IMR-90 (cell line): ENCODE measurements around the gene OBP2A.

ENCODE experiments used
- BHLHE40 ChIP-seq: fragments of 150-350 bp; IDR thresholded peaks from 2 replicates; pipeline ENCODE4 v1.6.1; 2016; ENCODE audit warnings: mild to moderate bottlenecking, low read depth, low read length
- MXI1 ChIP-seq: IDR thresholded peaks from 2 replicates; pipeline ENCODE4 v1.6.1; 2012; ENCODE audit warnings: low read depth, mild to moderate bottlenecking, low read length, moderate library complexity, borderline replicate concordance
- RAD21 ChIP-seq: IDR thresholded peaks from 2 replicates; pipeline ENCODE4 v1.6.1; 2012; ENCODE audit warnings: low read length, improper control_type of control experiment
- RCOR1 ChIP-seq: IDR thresholded peaks from 2 replicates; pipeline ENCODE4 v1.6.1; 2012; ENCODE audit warnings: mild to moderate bottlenecking, low read length, improper control_type of control experiment; ENCODE audit not compliant: insufficient replicate concordance
- TF ChIP-seq, protein P1 (sequence below): conservative IDR thresholded peaks from 2 replicates; pipeline ENCODE4 v1.5.1; 2012; ENCODE audit warnings: mild to moderate bottlenecking, low read depth, low read length, improper control_type of control experiment

DNA sequence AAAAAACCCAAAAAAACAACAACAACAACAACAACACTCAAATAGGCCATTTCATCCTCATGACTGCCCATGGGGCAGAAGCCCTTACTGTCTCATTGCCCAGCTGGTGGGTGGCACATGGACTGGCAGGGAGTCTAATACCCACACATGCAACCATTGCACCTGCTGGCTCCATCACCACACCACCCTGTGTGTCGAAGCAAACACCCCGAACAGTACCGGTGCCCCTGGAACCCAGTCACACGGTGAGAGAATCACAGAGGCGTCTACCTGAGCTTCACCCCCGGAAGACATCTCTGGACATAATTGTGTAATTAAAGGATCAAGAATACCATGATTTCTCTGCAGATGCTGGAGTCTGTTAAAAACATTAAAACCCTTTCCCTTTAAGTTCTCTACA, 22.1 kb downstream of the OBP2A start:
- TF ChIP-seq, protein P1, sequence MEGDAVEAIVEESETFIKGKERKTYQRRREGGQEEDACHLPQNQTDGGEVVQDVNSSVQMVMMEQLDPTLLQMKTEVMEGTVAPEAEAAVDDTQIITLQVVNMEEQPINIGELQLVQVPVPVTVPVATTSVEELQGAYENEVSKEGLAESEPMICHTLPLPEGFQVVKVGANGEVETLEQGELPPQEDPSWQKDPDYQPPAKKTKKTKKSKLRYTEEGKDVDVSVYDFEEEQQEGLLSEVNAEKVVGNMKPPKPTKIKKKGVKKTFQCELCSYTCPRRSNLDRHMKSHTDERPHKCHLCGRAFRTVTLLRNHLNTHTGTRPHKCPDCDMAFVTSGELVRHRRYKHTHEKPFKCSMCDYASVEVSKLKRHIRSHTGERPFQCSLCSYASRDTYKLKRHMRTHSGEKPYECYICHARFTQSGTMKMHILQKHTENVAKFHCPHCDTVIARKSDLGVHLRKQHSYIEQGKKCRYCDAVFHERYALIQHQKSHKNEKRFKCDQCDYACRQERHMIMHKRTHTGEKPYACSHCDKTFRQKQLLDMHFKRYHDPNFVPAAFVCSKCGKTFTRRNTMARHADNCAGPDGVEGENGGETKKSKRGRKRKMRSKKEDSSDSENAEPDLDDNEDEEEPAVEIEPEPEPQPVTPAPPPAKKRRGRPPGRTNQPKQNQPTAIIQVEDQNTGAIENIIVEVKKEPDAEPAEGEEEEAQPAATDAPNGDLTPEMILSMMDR = no peak
- no peak for TF ChIP-seq RAD21
- TF ChIP-seq BHLHE40 = no peak
- TF ChIP-seq MXI1 = no peak
- TF ChIP-seq RCOR1 = no peak
